ENCODE results near the gene EFHB. TPM values are rescaled to one million over a fixed set of nuclear protein-coding genes. Genes with fewer than 3 reads are reported as not detected.

EFHB gene
- total RNA-seq, 1 experiment from 2014 or later = 1.9 TPM

DNA sequence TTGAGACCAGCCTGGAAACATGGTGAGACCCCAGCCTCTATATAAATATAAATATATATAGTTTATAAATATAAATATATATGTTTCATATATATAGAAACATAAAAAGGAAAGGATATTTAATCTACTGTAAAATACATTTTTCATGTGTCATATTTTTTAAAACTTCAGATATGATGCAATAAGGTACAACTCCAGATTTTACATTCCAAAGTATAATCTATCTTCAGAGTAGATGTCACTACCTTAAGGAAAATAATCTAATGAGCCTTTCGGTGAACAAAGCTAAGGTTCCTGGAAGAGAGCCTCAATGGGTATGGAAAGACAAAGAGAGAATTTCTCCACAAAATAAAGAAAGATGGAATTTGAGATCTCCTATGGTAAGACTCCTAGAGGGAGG is 16.9 kb downstream of the EFHB start:
- H3K14ac ChIP-seq (ENCODE audit: insufficient read depth, low read length) = no peak overlapping the region
- H3K56ac ChIP-seq (ENCODE audit: insufficient read length, low read depth, low read length) = no peak overlapping the region
- no peaks in the 10 kb centered on the region for H3K79me1 ChIP-seq (ENCODE audit: insufficient read depth, low read depth, low read length, poor library complexity, severe bottlenecking)
- Mint-ChIP-seq H3K36me3 (ENCODE audit: insufficient read depth in 1 of 3, low read depth in 3 of 3) (peaks cover 0 to 7% (median 0%) of the 10 kb centered on the region in 3 experiments; a peak in 1 of 7 replicates), H3K27me3 (ENCODE audit: low read depth) (no peaks in the 10 kb centered on the region), H3K27ac (no peak overlapping the region), H3K4me3 (no peak overlapping the region), H3K9me3 (no peaks in the 10 kb centered on the region; a peak in 2 of 5 replicates), H3K4me1 (peaks cover 7% of the 10 kb centered on the region in 2 experiments)
- no peak overlapping the region for H2BK20ac ChIP-seq (ENCODE audit: low read depth, low read length, poor library complexity, severe bottlenecking)
- no peak overlapping the region for H3K4ac ChIP-seq (ENCODE audit: low read depth, low read length)
- H2BK5ac ChIP-seq (ENCODE audit: insufficient read length, low read length) = no peak overlapping the region
- no peak overlapping the region for H3K4me2 ChIP-seq (ENCODE audit: insufficient read depth, insufficient read length, low read length)
- H3K79me2 ChIP-seq (ENCODE audit: insufficient read depth, low read length) = no peaks in the 10 kb centered on the region
- WGBS (ENCODE audit: extremely low coverage, insufficient read length, low lambda C conversion rate) = no CpG with 5 or more reads among the region's 1 CpG
- H3T11ph ChIP-seq (ENCODE audit: low read length) = no peak overlapping the region
- no peak overlapping the region for H4K91ac ChIP-seq (ENCODE audit: insufficient read length, low read depth, low read length)
- no peaks in the 10 kb centered on the region for H3K23me2 ChIP-seq (ENCODE audit: insufficient read length, low read depth, low read length, poor library complexity, severe bottlenecking)
- no peaks in the 10 kb centered on the region for H3K9me3 ChIP-seq (ENCODE audit: control insufficient read depth, low read depth, low read length)
- no peaks in the 10 kb centered on the region for H4K20me1 ChIP-seq (ENCODE audit: control insufficient read depth, insufficient read depth, insufficient read length)
- H2AK5ac ChIP-seq (ENCODE audit: insufficient read length, low read length) = no peak overlapping the region
- no peak overlapping the region for H4K5ac ChIP-seq (ENCODE audit: insufficient read length, low read depth, low read length)
- H3K9ac ChIP-seq (ENCODE audit: extremely low read depth, insufficient read length, low read length) = no peak overlapping the region
- H3K4me1 ChIP-seq (ENCODE audit: insufficient read depth, low read length) = no peaks in the 10 kb centered on the region
- no peak overlapping the region for H2BK15ac ChIP-seq (ENCODE audit: low read depth, low read length)
- H3K27ac ChIP-seq (ENCODE audit: insufficient read length, low read depth, low read length) = no peak overlapping the region
- no peak overlapping the region for H2BK12ac ChIP-seq (ENCODE audit: insufficient read length, low read depth, low read length)
- H3K27me3 ChIP-seq (ENCODE audit: insufficient read depth, low read length) = no peaks in the 10 kb centered on the region
- H4K8ac ChIP-seq (replicated peaks; ENCODE audit: insufficient read length, low read depth, low read length) = no peak overlapping the region
- H2AFZ ChIP-seq (ENCODE audit: low read length) = no peak overlapping the region
- H3K23ac ChIP-seq (ENCODE audit: insufficient read length, low read depth, low read length) = no peak overlapping the region
- H3K18ac ChIP-seq (ENCODE audit: insufficient read length, low read depth, low read length) = no peak overlapping the region
- no peak for DNase-seq
- H2BK120ac ChIP-seq (ENCODE audit: low read depth, low read length, poor library complexity, severe bottlenecking) = no peak overlapping the region
- TF ChIP-seq, protein P1, sequence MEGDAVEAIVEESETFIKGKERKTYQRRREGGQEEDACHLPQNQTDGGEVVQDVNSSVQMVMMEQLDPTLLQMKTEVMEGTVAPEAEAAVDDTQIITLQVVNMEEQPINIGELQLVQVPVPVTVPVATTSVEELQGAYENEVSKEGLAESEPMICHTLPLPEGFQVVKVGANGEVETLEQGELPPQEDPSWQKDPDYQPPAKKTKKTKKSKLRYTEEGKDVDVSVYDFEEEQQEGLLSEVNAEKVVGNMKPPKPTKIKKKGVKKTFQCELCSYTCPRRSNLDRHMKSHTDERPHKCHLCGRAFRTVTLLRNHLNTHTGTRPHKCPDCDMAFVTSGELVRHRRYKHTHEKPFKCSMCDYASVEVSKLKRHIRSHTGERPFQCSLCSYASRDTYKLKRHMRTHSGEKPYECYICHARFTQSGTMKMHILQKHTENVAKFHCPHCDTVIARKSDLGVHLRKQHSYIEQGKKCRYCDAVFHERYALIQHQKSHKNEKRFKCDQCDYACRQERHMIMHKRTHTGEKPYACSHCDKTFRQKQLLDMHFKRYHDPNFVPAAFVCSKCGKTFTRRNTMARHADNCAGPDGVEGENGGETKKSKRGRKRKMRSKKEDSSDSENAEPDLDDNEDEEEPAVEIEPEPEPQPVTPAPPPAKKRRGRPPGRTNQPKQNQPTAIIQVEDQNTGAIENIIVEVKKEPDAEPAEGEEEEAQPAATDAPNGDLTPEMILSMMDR (conservative IDR thresholded peaks at IDR 0.05) = no peak
